Spleen (tissue), 11 donors: Measurements from ENCODE around the gene ATP10B. TPM values are rescaled to one million over a fixed set of nuclear protein-coding genes. Genes with fewer than 3 reads are reported as not detected.

Experiments used
- DNase-seq: peaks from one replicate; pipeline ENCODE4 v3.0.0-alpha.2; 2020
- H3K27ac ChIP-seq, 8 donors: fragments of 200-600 bp; sonication (generic) in 7 of 8; 1 replicate in 4 of 8; 2 replicates in 4 of 8; pipeline versions ENCODE4 v1.5.0 to v1.8.0; 2016 to 2021; ENCODE audit warnings: inconsistent platforms in 4 of 8, mild to moderate bottlenecking in 4 of 8, moderate library complexity in 1 of 8
- H3K27me3 ChIP-seq, 7 donors: fragments of 200-600 bp; sonication (generic) in 6 of 7; replicated peaks in 1 of 7; 1 replicate in 4 of 7; 2 replicates in 3 of 7; pipeline versions ENCODE4 v1.5.0 to v1.8.0; 2016 to 2021; ENCODE audit warnings: inconsistent platforms in 3 of 7, mild to moderate bottlenecking in 1 of 7
- H3K36me3 ChIP-seq, 6 donors: fragments of 200-600 bp; sonication (generic) in 5 of 6; 1 replicate in 4 of 6; 2 replicates in 2 of 6; pipeline versions ENCODE4 v1.5.0 to v1.8.0; 2016 to 2021; ENCODE audit warnings: inconsistent platforms in 2 of 6
- H3K4me1 ChIP-seq, 6 donors: fragments of 200-600 bp; sonication (generic) in 5 of 6; 1 replicate in 3 of 6; 2 replicates in 3 of 6; pipeline versions ENCODE4 v1.5.0 to v1.8.0; 2016 to 2021; ENCODE audit warnings: inconsistent platforms in 3 of 6
- H3K4me3 ChIP-seq, 8 donors: fragments of 200-600 bp; sonication (generic) in 7 of 8; 1 replicate in 4 of 8; 2 replicates in 4 of 8; pipeline versions ENCODE4 v1.5.0 to v1.8.0; 2016 to 2021; ENCODE audit warnings: inconsistent platforms in 4 of 8, mild to moderate bottlenecking in 4 of 8, moderate library complexity in 2 of 8
- H3K9me3 ChIP-seq, 8 donors: fragments of 200-600 bp; sonication (generic) in 7 of 8; 1 replicate in 4 of 8; 2 replicates in 4 of 8; pipeline versions ENCODE4 v1.5.0 to v1.8.0; 2016 to 2021; ENCODE audit warnings: inconsistent platforms in 4 of 8
- CTCF ChIP-seq, 11 experiments: fragments of 200-600 bp in 7 of 11; fragments of 450-650 bp in 4 of 11; sonication (generic) in 4 of 11; IDR thresholded peaks in 8 of 11; conservative IDR thresholded peaks in 3 of 11; 1 replicate in 7 of 11; 2 replicates in 4 of 11; pipeline versions ENCODE4 v1.4.0 to v1.8.0; 2016 to 2021; ENCODE audit warnings: antibody characterized with exemption in 11 of 11, inconsistent platforms in 4 of 11, mild to moderate bottlenecking in 1 of 11
- POLR2A ChIP-seq, 3 donors: fragments of 450-650 bp; IDR thresholded peaks; one replicate each; pipeline ENCODE4 v1.5.1; 2017; ENCODE audit warnings: antibody characterized with exemption in 3 of 3, mild to moderate bottlenecking in 1 of 3
- POLR2AphosphoS5 ChIP-seq, 3 donors: sonication (generic); formaldehyde crosslinking; IDR thresholded peaks; one replicate each; pipeline ENCODE4 v1.5.1; 2017; ENCODE audit warnings: antibody characterized with exemption in 3 of 3
- WGBS, 5 donors: extraction: QIAGEN DNeasy Blood & Tissue Kit in 3 of 5; methylation state at CpG; one replicate each; pipeline versions ENCODE4 v1.1.5 to v1.1.7; 2013 to 2018; 5-methylcytosine and 5-hydroxymethylcytosine counted together
- intact Hi-C: fragments of 100-400 bp; cut with DNase I; formaldehyde crosslinking; loops from one replicate; pipeline ENCODE4 v1.15.0; 2023; ENCODE audit warnings: low total_unique reads
- polyA plus RNA-seq, 3 donors: library from polyadenylated mRNA; stranded (reverse); fragments of 200-250 nt; gene quantifications; one replicate each; pipeline ENCODE4 v1.2.1, GENCODE V29; 2013
- total RNA-seq, 7 donors: library from RNA; depleted of rRNA in 3 of 7; stranded (reverse); fragments of >200 nt in 3 of 7; fragmentation: NEBNext Ultra II Directional in 4 of 7; extraction: Animal tissue kit (Norgen Biotek cat#: 25700) in 4 of 7; gene quantifications; one replicate each; pipeline versions ENCODE4 v1.1.0 to v1.2.1, GENCODE V29; 2016 to 2021
- donor health status: healthy with polysubstance abuse.
- donor health status: DM: no; HTN: no; CAD: no; lungs with moderate emphysema.
- donor health status: DM: no; HTN: no; CAD: no.
- donor health status: Bipolar disorder and iron deficiency.
- donor health status: healthy.
- donor health status: DM: no; HTN: no; CAD: no.
- donor health status: DM: yes; HTN: yes; CAD: no.

ATP10B gene
- total and polyA plus RNA-seq, 10 donors = 0.06 TPM; not detected in 9

- 81 to 100% (median 87%) methylated on average over 1 of the region's 1 CpG for WGBS, 5 donors
- H3K36me3 ChIP-seq = no peaks in the 10 kb centered on the region
- no peak overlapping the region for H3K27ac ChIP-seq
- DNase-seq = no peak
- H3K4me3 ChIP-seq = no peak overlapping the region
- no peak for TF ChIP-seq POLR2A (IDR thresholded peaks at IDR 0.05)
- no peak for TF ChIP-seq POLR2AphosphoS5 (IDR thresholded peaks at IDR 0.05)
- no peak for TF ChIP-seq CTCF (IDR thresholded peaks at IDR 0.05 in 8 of 11, conservative IDR thresholded peaks at IDR 0.05 in 3 of 11)
- no peaks in the 10 kb centered on the region for H3K27me3 ChIP-seq
- intact Hi-C loops = no loop called here
- H3K4me1 ChIP-seq = no peaks in the 10 kb centered on the region
- peaks cover 0 to 8% (median 0%) of the 10 kb centered on the region in 8 donors for H3K9me3 ChIP-seq
Measured at GRCh38 chr5:160547872-160548271, 304.1 kb downstream of the ATP10B start.

- WGBS, 5 donors = 73 to 97% (median 95%) methylated on average over 2 of the region's 2 CpGs
- no peak for TF ChIP-seq CTCF (IDR thresholded peaks at IDR 0.05 in 8 of 11, conservative IDR thresholded peaks at IDR 0.05 in 3 of 11)
- TF ChIP-seq POLR2AphosphoS5 (IDR thresholded peaks at IDR 0.05) = no peak
- TF ChIP-seq POLR2A (IDR thresholded peaks at IDR 0.05) = no peak
- Histone ChIP-seq H3K27ac (no peak overlapping the region), H3K27me3 (peaks cover 0 to 5% (median 0%) of the 10 kb centered on the region in 7 donors), H3K9me3 (peaks cover 0 to 8% (median 0%) of the 10 kb centered on the region in 8 donors), H3K36me3 (no peaks in the 10 kb centered on the region), H3K4me3 (no peak overlapping the region), H3K4me1 (no peaks in the 10 kb centered on the region)
- intact Hi-C loops = no loop called here
- DNase-seq = no peak
Measured at GRCh38 chr5:160547061-160547460, 304.9 kb downstream of the ATP10B start.

- 85 to 94% (median 91%) methylated on average over 1 of the region's 1 CpG for WGBS, 5 donors
- Histone ChIP-seq H3K36me3 (no peaks in the 10 kb centered on the region), H3K4me1 (no peaks in the 10 kb centered on the region), H3K4me3 (no peak overlapping the region), H3K9me3 (peaks cover 0 to 8% (median 0%) of the 10 kb centered on the region in 8 donors), H3K27me3 (peaks cover 0 to 5% (median 0%) of the 10 kb centered on the region in 7 donors), H3K27ac (no peak overlapping the region)
- no peak for TF ChIP-seq POLR2AphosphoS5 (IDR thresholded peaks at IDR 0.05)
- TF ChIP-seq CTCF (IDR thresholded peaks at IDR 0.05 in 8 of 11, conservative IDR thresholded peaks at IDR 0.05 in 3 of 11) = no peak
- no peak for TF ChIP-seq POLR2A (IDR thresholded peaks at IDR 0.05)
- no peak for DNase-seq
- intact Hi-C loops = no loop called here
Measured at GRCh38 chr5:160545832-160546231, 306.2 kb downstream of the ATP10B start.

GRCh38 chr5:160543395-160543794 lies 308.6 kb downstream of the ATP10B start:
- H3K36me3 ChIP-seq = no peaks in the 10 kb centered on the region
- H3K4me3 ChIP-seq = no peak overlapping the region
- no peak for DNase-seq
- 60 to 86% (median 76%) methylated on average over 1 of the region's 1 CpG for WGBS, 5 donors
- intact Hi-C loops = no loop called here
- H3K27ac ChIP-seq = no peak overlapping the region
- no peak for TF ChIP-seq POLR2A (IDR thresholded peaks at IDR 0.05)
- TF ChIP-seq CTCF (IDR thresholded peaks at IDR 0.05 in 8 of 11, conservative IDR thresholded peaks at IDR 0.05 in 3 of 11) = no peak
- TF ChIP-seq POLR2AphosphoS5 (IDR thresholded peaks at IDR 0.05) = no peak
- peaks cover 0 to 5% (median 0%) of the 10 kb centered on the region in 7 donors for H3K27me3 ChIP-seq
- H3K9me3 ChIP-seq = peaks cover 0 to 8% (median 0%) of the 10 kb centered on the region in 8 donors
- no peaks in the 10 kb centered on the region for H3K4me1 ChIP-seq
